ENCODE measurements around the gene GATA6. TPM values are rescaled to one million over a fixed set of nuclear protein-coding genes. Genes with fewer than 3 reads are reported as not detected.

GATA6 gene
- total RNA-seq, 1 experiment from 2014 or later: 54.6 TPM

- intact Hi-C loops (cut with micrococcal nuclease; ENCODE audit: unreplicated experiment): loop anchor here (1.0 to 5.0 kb wide), 3 partner anchors 91 to 275 kb away; no protein-coding TSS in a partner anchor
- CTCF ChIA-PET: interaction anchor here (0.6 to 1.0 kb wide), 4 partner anchors 14 to 91 kb away, joined by 4 to 5 read pairs (median 4); no protein-coding TSS in a partner anchor
- H3K9me3 Mint-ChIP-seq (ENCODE audit: low read depth, unreplicated experiment): no peaks in the 10 kb centered on the region
Measured at GRCh38 chr18:22191346-22191695, 21.9 kb downstream of the GATA6 start.

GRCh38 chr18:22191923-22192322 is 22.5 kb downstream of the GATA6 start:
- H3K27me3 Mint-ChIP-seq (ENCODE audit: unreplicated experiment): no peaks in the 10 kb centered on the region
- H3K4me1 Mint-ChIP-seq (ENCODE audit: low read depth, unreplicated experiment): peaks cover 78% of the 10 kb centered on the region
- intact Hi-C loops (cut with micrococcal nuclease; ENCODE audit: unreplicated experiment): loop anchor here (1.0 to 5.0 kb wide), 3 partner anchors 90 to 275 kb away; no protein-coding TSS in a partner anchor
- CTCF ChIA-PET: interaction anchor here (1.6 kb wide), 1 partner anchor 31 kb away, joined by 4 read pairs; no protein-coding TSS in a partner anchor
- no peak for TF ChIP-seq CTCF (IDR thresholded peaks at IDR 0.05; ENCODE audit: unreplicated experiment)
- peaks cover 86% of the 10 kb centered on the region for H3K36me3 Mint-ChIP-seq (ENCODE audit: insufficient read depth, unreplicated experiment)
- no peak for DNase-seq
- H3K9me3 Mint-ChIP-seq (ENCODE audit: low read depth, unreplicated experiment): no peaks in the 10 kb centered on the region
- H3K27ac Mint-ChIP-seq (ENCODE audit: unreplicated experiment): peak overlapping the region; percentile 94
- no TSS peak for BruUV-seq (replicated peaks)
- H3K4me3 Mint-ChIP-seq (ENCODE audit: low read depth, unreplicated experiment): peak overlapping the region; percentile 64

More at GRCh38 chr18:22191346-22191695, 21.9 kb downstream of the GATA6 start:
- BruUV-seq (replicated peaks): no TSS peak
- peak overlapping the region; percentile 50 for H3K4me3 Mint-ChIP-seq (ENCODE audit: low read depth, unreplicated experiment)
- H3K4me1 Mint-ChIP-seq (ENCODE audit: low read depth, unreplicated experiment): peaks cover 77% of the 10 kb centered on the region
- DNase-seq: no peak
- no peaks in the 10 kb centered on the region for H3K27me3 Mint-ChIP-seq (ENCODE audit: unreplicated experiment)
- H3K36me3 Mint-ChIP-seq (ENCODE audit: insufficient read depth, unreplicated experiment): peaks cover 86% of the 10 kb centered on the region
- no peak for TF ChIP-seq CTCF (IDR thresholded peaks at IDR 0.05; ENCODE audit: unreplicated experiment)
- peak overlapping the region; percentile 94 for H3K27ac Mint-ChIP-seq (ENCODE audit: unreplicated experiment)

DNA sequence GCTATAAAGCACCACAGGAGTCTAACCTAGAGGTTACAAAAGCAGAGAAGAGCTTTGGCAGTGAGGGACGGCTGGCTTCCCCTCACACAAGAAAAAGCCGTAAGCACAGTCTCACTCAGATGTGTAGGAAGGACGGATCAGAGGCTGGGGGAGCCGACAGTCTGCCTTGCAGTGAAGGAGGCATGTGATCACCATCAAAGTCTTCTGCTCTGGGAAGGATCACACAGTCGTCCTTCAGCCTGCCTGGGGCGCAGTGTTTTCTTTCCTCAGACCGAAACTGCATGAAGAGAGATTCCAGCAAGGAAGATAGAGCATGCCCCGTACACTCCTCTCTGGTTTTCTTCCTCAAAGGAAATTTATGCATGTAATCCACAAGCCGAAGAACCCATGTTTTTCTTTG is 24.1 kb downstream of the GATA6 start:
- BruUV-seq (replicated peaks): no TSS peak
- TF ChIP-seq CTCF (IDR thresholded peaks at IDR 0.05; ENCODE audit: unreplicated experiment): no peak

GRCh38 chr18:22194151-22194598 is 24.8 kb downstream of the GATA6 start:
- H3K36me3 Mint-ChIP-seq (ENCODE audit: insufficient read depth, unreplicated experiment): peaks cover 88% of the 10 kb centered on the region
- H3K4me1 Mint-ChIP-seq (ENCODE audit: low read depth, unreplicated experiment): peaks cover 86% of the 10 kb centered on the region
- DNase-seq: peak; percentile 68
- intact Hi-C loops (cut with micrococcal nuclease; ENCODE audit: unreplicated experiment): loop anchor here (5.0 kb wide), 1 partner anchor 153 kb away; no protein-coding TSS in a partner anchor
- no TSS peak for BruUV-seq (replicated peaks)
- CTCF ChIA-PET: interaction anchor here (0.6 to 1.3 kb wide), 4 partner anchors 8 to 517 kb away, joined by 3 to 10 read pairs (median 4); no protein-coding TSS in a partner anchor
- TF ChIP-seq CTCF (IDR thresholded peaks at IDR 0.05; ENCODE audit: unreplicated experiment): no peak
- no peaks in the 10 kb centered on the region for H3K9me3 Mint-ChIP-seq (ENCODE audit: low read depth, unreplicated experiment)
- peak overlapping the region; percentile 94 for H3K27ac Mint-ChIP-seq (ENCODE audit: unreplicated experiment)
- peak overlapping the region; percentile 64 for H3K4me3 Mint-ChIP-seq (ENCODE audit: low read depth, unreplicated experiment)
- no peaks in the 10 kb centered on the region for H3K27me3 Mint-ChIP-seq (ENCODE audit: unreplicated experiment)

More for the DNA sequence above, 24.1 kb downstream of the GATA6 start:
- peak overlapping the region; percentile 64 for H3K4me3 Mint-ChIP-seq (ENCODE audit: low read depth, unreplicated experiment)
- H3K27ac Mint-ChIP-seq (ENCODE audit: unreplicated experiment): peak overlapping the region; percentile 94
- H3K4me1 Mint-ChIP-seq (ENCODE audit: low read depth, unreplicated experiment): peaks cover 86% of the 10 kb centered on the region
- CTCF ChIA-PET: interaction anchor here (1.1 to 1.6 kb wide), 4 partner anchors 8 to 518 kb away, joined by 3 to 5 read pairs (median 4); no protein-coding TSS in a partner anchor
- H3K27me3 Mint-ChIP-seq (ENCODE audit: unreplicated experiment): no peaks in the 10 kb centered on the region
- peaks cover 88% of the 10 kb centered on the region for H3K36me3 Mint-ChIP-seq (ENCODE audit: insufficient read depth, unreplicated experiment)
- intact Hi-C loops (cut with micrococcal nuclease; ENCODE audit: unreplicated experiment): loop anchor here (5.0 kb wide), 1 partner anchor 154 kb away; no protein-coding TSS in a partner anchor
- no peak for DNase-seq
- H3K9me3 Mint-ChIP-seq (ENCODE audit: low read depth, unreplicated experiment): no peaks in the 10 kb centered on the region

All from Calu3 (cell line).